DND-41 (cell line): ENCODE data around the gene ATP12A.

ENCODE experiments used
- CTCF ChIP-seq: IDR thresholded peaks from 2 replicates; pipeline ENCODE4 v1.5.1; 2012; ENCODE audit warnings: borderline replicate concordance, low read length, moderate library complexity, mild to moderate bottlenecking; ENCODE audit not compliant: poor library complexity, severe bottlenecking; ENCODE audit errors: extremely low read depth
- EZH2 ChIP-seq: IDR thresholded peaks from 3 replicates; pipeline ENCODE4 v1.6.1; 2012; ENCODE audit warnings: borderline replicate concordance, low read depth, mild to moderate bottlenecking, moderate library complexity, low read length, inconsistent platforms; ENCODE audit not compliant: severe bottlenecking

GRCh38 chr13:24698686-24699085 lies 18.5 kb downstream of the ATP12A start:
- TF ChIP-seq CTCF (no peak), EZH2 (no peak)
